Measurements from ENCODE around the gene EFNA1. TPM values are rescaled to one million over a fixed set of nuclear protein-coding genes. Genes with fewer than 3 reads are reported as not detected.

EFNA1 gene
- total and polyA plus RNA-seq, 10 donors = 3.7 to 19.4 (median 9.1) TPM

GRCh38 chr1:155079487-155080311 is 48.0 kb upstream of the EFNA1 start:
- H3K27me3 ChIP-seq (replicated peaks in 1 of 7) = peaks cover 24 to 66% (median 58%) of the 10 kb centered on the region in 7 donors
- peak overlapping the region in 6 of 8 donors; percentile 22 to 68 (median 38) for H3K4me3 ChIP-seq
- peak; percentile 78 for DNase-seq
- peaks cover 46 to 67% (median 60%) of the 10 kb centered on the region in 6 donors for H3K4me1 ChIP-seq
- no peaks in the 10 kb centered on the region for H3K9me3 ChIP-seq
- intact Hi-C loops (cut with DNase I; ENCODE audit: low total_unique reads) = no loop called here
- no peak overlapping the region for H3K27ac ChIP-seq
- WGBS, 5 donors = 1 to 2% (median 2%) methylated on average over 19 to 67 of the region's 67 CpGs
- no peak for TF ChIP-seq POLR2A (IDR thresholded peaks at IDR 0.05)
- TF ChIP-seq, protein P1, sequence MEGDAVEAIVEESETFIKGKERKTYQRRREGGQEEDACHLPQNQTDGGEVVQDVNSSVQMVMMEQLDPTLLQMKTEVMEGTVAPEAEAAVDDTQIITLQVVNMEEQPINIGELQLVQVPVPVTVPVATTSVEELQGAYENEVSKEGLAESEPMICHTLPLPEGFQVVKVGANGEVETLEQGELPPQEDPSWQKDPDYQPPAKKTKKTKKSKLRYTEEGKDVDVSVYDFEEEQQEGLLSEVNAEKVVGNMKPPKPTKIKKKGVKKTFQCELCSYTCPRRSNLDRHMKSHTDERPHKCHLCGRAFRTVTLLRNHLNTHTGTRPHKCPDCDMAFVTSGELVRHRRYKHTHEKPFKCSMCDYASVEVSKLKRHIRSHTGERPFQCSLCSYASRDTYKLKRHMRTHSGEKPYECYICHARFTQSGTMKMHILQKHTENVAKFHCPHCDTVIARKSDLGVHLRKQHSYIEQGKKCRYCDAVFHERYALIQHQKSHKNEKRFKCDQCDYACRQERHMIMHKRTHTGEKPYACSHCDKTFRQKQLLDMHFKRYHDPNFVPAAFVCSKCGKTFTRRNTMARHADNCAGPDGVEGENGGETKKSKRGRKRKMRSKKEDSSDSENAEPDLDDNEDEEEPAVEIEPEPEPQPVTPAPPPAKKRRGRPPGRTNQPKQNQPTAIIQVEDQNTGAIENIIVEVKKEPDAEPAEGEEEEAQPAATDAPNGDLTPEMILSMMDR (IDR thresholded peaks at IDR 0.05 in 8 of 11, conservative IDR thresholded peaks at IDR 0.05 in 3 of 11) = no peak
- no peak for TF ChIP-seq POLR2AphosphoS5 (IDR thresholded peaks at IDR 0.05)
- no peaks in the 10 kb centered on the region for H3K36me3 ChIP-seq

DNA sequence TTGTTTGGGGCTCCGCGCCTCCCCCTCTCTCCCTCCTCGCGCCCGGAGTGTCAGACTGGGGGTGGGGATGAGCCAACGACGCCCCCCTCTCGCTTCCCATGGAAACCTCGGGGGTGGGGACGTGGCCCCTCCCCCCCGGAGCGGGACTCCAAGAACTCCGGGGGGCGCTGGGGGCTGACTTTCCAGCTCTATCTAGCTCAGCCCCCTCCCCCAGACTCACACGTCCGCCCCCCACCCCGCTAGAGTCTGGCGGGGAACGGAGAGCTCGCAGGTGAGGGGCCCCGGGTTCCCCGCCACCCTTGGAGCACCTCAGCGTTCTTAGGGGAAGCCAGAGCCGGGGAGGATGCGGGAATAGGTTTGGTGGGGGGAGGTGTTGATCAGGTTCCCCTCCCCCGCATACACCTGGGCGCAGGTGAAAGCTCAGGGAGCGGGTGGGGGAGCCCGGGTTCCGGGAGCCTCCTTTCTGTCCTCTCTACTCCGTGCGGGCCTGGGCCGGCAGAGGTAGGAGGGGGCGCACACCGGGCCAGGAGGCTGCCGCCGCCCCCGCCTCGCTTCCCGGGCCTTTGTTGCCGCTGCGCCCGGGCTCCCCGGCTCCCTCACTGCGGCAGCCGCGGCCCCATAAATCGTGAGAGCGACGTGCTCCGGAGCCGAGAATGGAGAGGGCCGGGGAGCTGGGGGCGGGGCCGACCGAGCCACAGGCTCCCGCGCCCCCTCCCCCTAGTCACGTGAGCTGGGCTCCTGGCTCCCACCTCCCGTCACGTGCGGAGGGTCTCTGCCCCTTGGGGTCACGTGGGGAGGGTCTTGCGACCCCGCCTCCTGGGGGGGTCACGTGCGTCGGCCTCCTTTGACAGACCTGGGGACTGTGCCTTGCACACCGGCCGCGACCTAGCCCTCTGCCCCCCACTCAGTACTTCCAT is 47.1 kb upstream of the EFNA1 start:
- intact Hi-C loops (cut with DNase I; ENCODE audit: low total_unique reads) = no loop called here
- 0 to 2% (median 1%) methylated on average over 7 to 71 of the region's 71 CpGs for WGBS, 5 donors
- peak overlapping the region in 5 of 8 donors; percentile 6 to 68 (median 22) for H3K4me3 ChIP-seq
- no peaks in the 10 kb centered on the region for H3K36me3 ChIP-seq
- no peak overlapping the region for H3K27ac ChIP-seq
- H3K9me3 ChIP-seq = no peaks in the 10 kb centered on the region
- peaks cover 48 to 72% (median 64%) of the 10 kb centered on the region in 6 donors for H3K4me1 ChIP-seq
- TF ChIP-seq POLR2AphosphoS5 (IDR thresholded peaks at IDR 0.05) (no peak), POLR2A (IDR thresholded peaks at IDR 0.05) (no peak)
- TF ChIP-seq, protein P1 (IDR thresholded peaks at IDR 0.05 in 8 of 11, conservative IDR thresholded peaks at IDR 0.05 in 3 of 11) = no peak
- peaks cover 24 to 66% (median 58%) of the 10 kb centered on the region in 7 donors for H3K27me3 ChIP-seq (replicated peaks in 1 of 7)
- DNase-seq = peak; percentile 78

DNA sequence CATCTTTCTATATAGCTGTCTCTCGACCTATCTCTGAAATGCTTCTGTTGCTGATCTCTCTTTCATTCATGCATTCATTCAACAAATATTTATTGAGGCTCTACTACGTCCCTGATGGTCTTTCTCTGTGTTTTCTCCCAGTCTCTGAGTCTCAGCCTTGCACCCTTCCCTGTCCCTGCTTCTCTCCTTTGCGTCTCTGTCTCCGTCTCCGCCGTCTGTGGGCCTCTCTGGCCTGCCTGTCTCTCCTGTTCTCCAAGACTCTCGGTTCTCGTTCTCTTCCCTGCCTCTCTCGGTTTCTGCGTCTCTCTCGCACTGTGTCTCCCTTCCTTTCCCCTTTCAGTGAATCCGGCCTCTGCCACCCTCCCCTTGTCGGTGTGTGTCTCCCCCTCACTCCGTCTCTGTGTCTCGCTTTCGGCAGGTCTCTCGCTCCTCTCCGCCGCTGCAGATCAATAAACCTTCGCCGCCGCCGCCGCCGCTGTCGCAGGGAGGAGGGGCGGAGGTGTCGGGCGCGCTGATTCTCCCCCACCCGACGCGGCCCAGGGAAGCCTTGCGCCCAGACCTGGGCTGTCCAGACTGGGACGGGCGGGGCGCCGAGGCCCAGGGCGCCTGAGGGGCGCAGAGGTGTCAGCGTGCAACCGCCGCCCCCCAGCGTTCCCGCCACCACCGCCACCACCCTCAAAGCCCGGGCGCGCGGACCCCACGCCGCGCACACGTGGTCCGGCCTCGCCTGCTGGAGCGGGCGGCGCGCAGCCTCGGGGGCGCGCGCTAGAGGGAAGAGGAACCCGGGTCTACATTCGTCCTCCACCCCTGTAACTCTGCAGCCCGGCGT is 46.0 kb upstream of the EFNA1 start:
- WGBS, 5 donors = 2 to 5% (median 2%) methylated on average over 35 to 68 of the region's 68 CpGs

More for the DNA sequence above, 46.0 kb upstream of the EFNA1 start:
- Histone ChIP-seq H3K36me3 (no peaks in the 10 kb centered on the region), H3K4me1 (peaks cover 58 to 83% (median 75%) of the 10 kb centered on the region in 6 donors), H3K9me3 (no peaks in the 10 kb centered on the region), H3K27me3 (replicated peaks in 1 of 7) (peaks cover 24 to 66% (median 58%) of the 10 kb centered on the region in 7 donors), H3K4me3 (peak overlapping the region in 7 of 8 donors; percentile 7 to 68 (median 25)), H3K27ac (no peak overlapping the region)
- intact Hi-C loops (cut with DNase I; ENCODE audit: low total_unique reads) = no loop called here
- peak; percentile 78 for DNase-seq
- TF ChIP-seq POLR2A (IDR thresholded peaks at IDR 0.05) (no peak), POLR2AphosphoS5 (IDR thresholded peaks at IDR 0.05) (no peak)
- TF ChIP-seq, protein P1 (IDR thresholded peaks at IDR 0.05 in 8 of 11, conservative IDR thresholded peaks at IDR 0.05 in 3 of 11) = no peak
